HepG2 (cell line): Measurements from ENCODE around the gene ECEL1. TPM values are rescaled to one million over a fixed set of nuclear protein-coding genes. Genes with fewer than 3 reads are reported as not detected.

Experiments
- ATAC-seq: fragments of 200-7000 bp; cut with Tn5 transposase; 3 replicates; pipeline ENCODE4 v1.9.1; 2020; ENCODE audit warnings: mild to moderate bottlenecking, moderate library complexity
- BruUV-seq: library from RNA; stranded (reverse); fragments of 400-500 nt; replicated peaks from 2 replicates; lab custom pipeline; 2021; lab: Mats Ljungman, UMichigan
- CTCF ChIA-PET: fragments of 300-600 bp; formaldehyde crosslinking; extraction: SDS; loops from one replicate; lab custom pipeline; 2021; ENCODE audit warnings: low total read pairs, inconsistent platforms, low intra/inter-chr PET ratio; lab: Yijun Ruan, JAX
- POLR2A ChIA-PET: fragments of 350-600 bp; sonication (Branson Sonifier 250); formaldehyde crosslinking; loops from one replicate; lab custom pipeline; 2020; ENCODE audit warnings: antibody characterized with exemption, inconsistent platforms; lab: Yijun Ruan, JAX
- DNase-seq: peaks from one replicate; pipeline ENCODE4 v3.0.0-alpha.2; 2015; ENCODE audit warnings: low spot score
- FAIRE-seq: peaks from 3 replicates; lab custom pipeline; 2011; peaks lifted over from hg19 to GRCh38; lab: Jason Lieb, UNC
- H2AFZ ChIP-seq: one replicate; pipeline ENCODE4 v1.6.1; 2011; ENCODE audit warnings: low read length, inconsistent platforms
- H3K27ac ChIP-seq: fragments of 300-600 bp; 3 replicates; pipeline ENCODE4 v1.8.0; 2011; ENCODE audit warnings: mixed run types, mild to moderate bottlenecking, mixed read lengths, low read length, inconsistent platforms; ENCODE audit not compliant: insufficient read depth; ENCODE audit errors: extremely low read length
- H3K27me3 ChIP-seq, 2 experiments: fragments of 200-600 bp in 1 of 2; 2 replicates in 1 of 2; 3 replicates in 1 of 2; pipeline versions ENCODE4 v1.6.0 to v1.8.0; 2011; ENCODE audit warnings: low read length in 2 of 2, mild to moderate bottlenecking in 2 of 2, moderate library complexity in 2 of 2, inconsistent platforms in 1 of 2; ENCODE audit not compliant: insufficient read depth in 2 of 2, control insufficient read depth in 1 of 2
- H3K36me3 ChIP-seq, 2 experiments: fragments of 200-600 bp in 1 of 2; replicated peaks in 1 of 2; 2 replicates in 1 of 2; 3 replicates in 1 of 2; pipeline versions ENCODE4 v1.5.1 to v1.8.0; 2011; ENCODE audit warnings: low read length in 2 of 2, inconsistent platforms in 1 of 2; ENCODE audit not compliant: insufficient read depth in 2 of 2, control insufficient read depth in 1 of 2
- H3K4me1 ChIP-seq: 2 replicates; pipeline ENCODE4 v1.5.1; 2012; ENCODE audit warnings: low read length, inconsistent platforms; ENCODE audit not compliant: insufficient read depth
- H3K4me2 ChIP-seq: 2 replicates; pipeline ENCODE4 v1.6.0; 2011; ENCODE audit warnings: low read depth, low read length, inconsistent platforms
- H3K4me3 ChIP-seq, 3 experiments: fragments of 200-600 bp in 1 of 3; sonication (generic), shearing (Covaris generic) in 1 of 3; replicated peaks in 1 of 3; 2 replicates each; pipeline ENCODE4 v1.5.1; 2011 to 2016; ENCODE audit warnings: low read length in 3 of 3, inconsistent platforms in 2 of 3, low read depth in 2 of 3, mild to moderate bottlenecking in 2 of 3, control low read depth in 1 of 3, mixed read lengths in 1 of 3; ENCODE audit not compliant: insufficient read depth in 1 of 3
- H3K79me2 ChIP-seq: one replicate; pipeline ENCODE4 v1.6.1; 2011; ENCODE audit warnings: low read length, inconsistent platforms; ENCODE audit not compliant: insufficient read depth
- H3K9ac ChIP-seq: 2 replicates; pipeline ENCODE4 v1.6.0; 2011; ENCODE audit warnings: mild to moderate bottlenecking, low read depth, low read length, inconsistent platforms; ENCODE audit not compliant: insufficient read depth
- H3K9me3 ChIP-seq: 2 replicates; pipeline ENCODE4 v1.5.1; 2012; ENCODE audit warnings: mild to moderate bottlenecking, low read length
- H4K20me1 ChIP-seq: 2 replicates; pipeline ENCODE4 v1.6.0; 2011; ENCODE audit warnings: inconsistent platforms, mild to moderate bottlenecking, low read length, moderate library complexity; ENCODE audit not compliant: insufficient read depth
- ARID3A ChIP-seq: IDR thresholded peaks from 2 replicates; pipeline ENCODE4 v1.6.1; 2012; ENCODE audit warnings: low read depth, low read length, improper control_type of control experiment
- MATR3 ChIP-seq: sonication (generic); formaldehyde crosslinking; IDR thresholded peaks from 2 replicates; pipeline ENCODE4 v1.4.0; 2020; ENCODE audit warnings: missing genetic modification reagents
- MNT ChIP-seq: fragments of 450-650 bp; IDR thresholded peaks from 2 replicates; pipeline ENCODE4 v1.6.1; 2016
- NPAS2 ChIP-seq: sonication (generic); formaldehyde crosslinking; IDR thresholded peaks from 2 replicates; pipeline ENCODE4 v1.8.0; 2022; ENCODE audit warnings: mild to moderate bottlenecking, missing genetic modification reagents, borderline replicate concordance
- ZNF552 ChIP-seq: sonication (generic); formaldehyde crosslinking; IDR thresholded peaks from 2 replicates; pipeline ENCODE4 v1.9.0; 2022; ENCODE audit warnings: missing genetic modification reagents, mild to moderate bottlenecking, borderline replicate concordance
- ZNF619 ChIP-seq: sonication (generic); formaldehyde crosslinking; IDR thresholded peaks from 2 replicates; pipeline ENCODE4 v1.4.0; 2020; ENCODE audit warnings: mild to moderate bottlenecking, missing genetic modification reagents
- ZNF790 ChIP-seq: sonication (generic); formaldehyde crosslinking; IDR thresholded peaks from 2 replicates; pipeline ENCODE4 v1.8.0; 2022; ENCODE audit warnings: missing genetic modification reagents, mild to moderate bottlenecking, borderline replicate concordance
- WGBS: methylation state at CpG from one replicate; pipeline ENCODE4 v1.1.6; 2017; ENCODE audit warnings: low lambda C conversion rate; 5-methylcytosine and 5-hydroxymethylcytosine counted together
- in situ Hi-C: cut with HindIII; loops from 2 replicates; pipeline ENCODE4 v1.10.0; 2017; ENCODE audit warnings: low pct_unique_long_range_greater_than_20kb; ENCODE audit not compliant: extremely low pct_ligation_motif_present
- intact Hi-C: fragments of 100-400 bp; cut with micrococcal nuclease; formaldehyde crosslinking; loops from one replicate; pipeline ENCODE4 v1.10.0; 2022; ENCODE audit not compliant: unreplicated experiment
- polyA plus RNA-seq, 8 experiments: library from polyadenylated mRNA; depleted of rRNA in 3 of 8; stranded (reverse) in 7 of 8; unstranded in 1 of 8; fragments of >200 nt; fragmentation: Illumina TruSeq in 4 of 8; extraction: Trizol in 4 of 8; gene quantifications; 2 replicates each; pipeline versions ENCODE4 v1.2.1 to v1.2.3, GENCODE V29; 2011 to 2016; ENCODE audit warnings: low read depth in 4 of 8, missing spikeins in 1 of 8, mixed read lengths in 1 of 8; ENCODE audit not compliant: insufficient read depth in 1 of 8
- total RNA-seq, 5 experiments: library from RNA; depleted of rRNA; stranded (reverse); fragments of >200 nt; fragmentation: Illumina TruSeq; extraction: Trizol; gene quantifications; 2 replicates each; pipeline ENCODE4 v1.2.3, GENCODE V29; 2016; ENCODE audit warnings: low read depth in 1 of 5
- TF ChIP-seq, protein P1 (sequence below): sonication (generic); formaldehyde crosslinking; IDR thresholded peaks from 2 replicates; pipeline ENCODE4 v1.8.1; 2023; ENCODE audit warnings: mild to moderate bottlenecking, moderate library complexity, missing genetic modification reagents
- TF ChIP-seq, protein P2 (sequence below): sonication (generic); formaldehyde crosslinking; IDR thresholded peaks from 2 replicates; pipeline ENCODE4 v1.5.0; 2020; ENCODE audit warnings: missing genetic modification reagents, mild to moderate bottlenecking, borderline replicate concordance

Gene ECEL1
- total and polyA plus RNA-seq, 2 of the 13 experiments (the other 11 are each of a cell fraction or from before 2014, with no cell fraction given): not detected

DNA sequence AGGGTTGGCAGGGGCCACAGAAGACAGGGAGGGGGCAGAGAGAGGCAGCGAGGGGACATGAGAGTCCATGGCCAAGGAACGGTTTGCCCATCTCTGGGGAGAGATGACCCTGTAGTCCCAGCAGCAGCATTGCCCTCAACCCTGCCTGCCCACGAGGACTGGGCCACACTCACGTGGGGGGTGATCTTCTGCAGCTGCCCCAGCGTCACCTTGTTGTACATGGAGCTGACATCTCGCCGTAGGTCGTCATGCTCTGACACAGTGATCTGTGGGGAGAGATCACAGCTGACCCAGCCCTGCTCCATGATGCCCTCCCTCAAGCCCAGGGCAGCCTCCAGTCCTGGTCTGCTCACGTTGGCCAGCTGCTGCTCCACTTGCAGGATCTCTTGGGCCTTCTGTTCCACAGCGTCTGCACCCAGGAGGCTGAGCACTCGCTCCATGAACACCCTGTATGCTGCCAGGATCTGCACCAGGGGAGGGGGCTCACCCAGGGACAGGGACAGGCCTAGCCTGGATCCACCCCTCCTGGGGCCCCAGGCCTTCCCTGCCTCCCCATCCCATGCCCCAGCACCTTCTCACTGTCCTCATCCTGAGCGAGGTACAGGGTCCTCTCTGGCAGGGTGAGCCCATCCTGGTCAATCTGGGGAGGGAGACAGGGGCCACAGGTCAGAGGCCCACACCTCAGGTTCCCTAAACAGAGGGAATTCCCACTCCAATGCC, 2.8 kb downstream of the ECEL1 start:
- no TSS peak for BruUV-seq
- intact Hi-C loops: no loop called here
- Histone ChIP-seq H4K20me1 (no peaks in the 10 kb centered on the region; the same call in 1 of the 2 replicates), H3K9ac (no peak overlapping the region)
- POLR2A ChIA-PET: no interaction called here
- TF ChIP-seq MNT (peak; percentile 73), ZNF552 (CRISPR knock-in tag) (no peak), ZNF790 (CRISPR knock-in tag) (no peak), ARID3A (no peak), NPAS2 (CRISPR knock-in tag) (no peak), MATR3 (CRISPR knock-in tag) (no peak), ZNF619 (CRISPR knock-in tag) (no peak)
- TF ChIP-seq, protein P1, sequence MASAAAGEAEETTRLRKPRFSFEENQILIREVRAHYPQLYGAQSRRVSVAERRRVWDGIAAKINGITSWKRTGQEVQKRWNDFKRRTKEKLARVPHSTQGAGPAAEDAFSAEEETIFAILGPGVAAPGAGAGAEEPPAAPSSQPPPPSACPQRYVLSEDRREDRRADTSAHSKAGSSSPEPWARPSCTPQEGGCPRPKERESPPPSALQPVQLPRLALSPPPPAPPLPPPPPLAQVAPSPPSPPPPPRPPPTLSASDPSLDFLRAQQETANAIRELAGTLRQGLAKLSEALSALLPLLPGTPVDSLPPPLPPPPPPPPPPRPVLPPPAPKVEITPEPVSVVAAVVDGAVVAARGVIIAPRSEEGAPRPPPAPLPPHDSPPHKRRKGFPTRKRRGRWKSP (CRISPR knock-in tag): no peak
- TF ChIP-seq, protein P2, sequence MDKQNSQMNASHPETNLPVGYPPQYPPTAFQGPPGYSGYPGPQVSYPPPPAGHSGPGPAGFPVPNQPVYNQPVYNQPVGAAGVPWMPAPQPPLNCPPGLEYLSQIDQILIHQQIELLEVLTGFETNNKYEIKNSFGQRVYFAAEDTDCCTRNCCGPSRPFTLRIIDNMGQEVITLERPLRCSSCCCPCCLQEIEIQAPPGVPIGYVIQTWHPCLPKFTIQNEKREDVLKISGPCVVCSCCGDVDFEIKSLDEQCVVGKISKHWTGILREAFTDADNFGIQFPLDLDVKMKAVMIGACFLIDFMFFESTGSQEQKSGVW: no peak
- TF ChIP-seq, all 625 proteins: peak for 1
- Histone ChIP-seq H3K4me1 (no peaks in the 10 kb centered on the region), H3K79me2 (no peaks in the 10 kb centered on the region), H3K27ac (no peak overlapping the region), H2AFZ (no peak overlapping the region), H3K36me3 (no peaks in the 10 kb centered on the region), H3K4me3 (no peak overlapping the region), H3K9me3 (no peaks in the 10 kb centered on the region), H3K27me3 (peaks cover 28 to 88% of the 10 kb centered on the region in 2 experiments), H3K4me2 (no peak overlapping the region)
- no peak for DNase-seq
- CTCF ChIA-PET: no interaction called here
- in situ Hi-C loops: no loop called here
- FAIRE-seq: no peak
- WGBS: 17% methylated on average over 6 of the region's 12 CpGs
- no peak for ATAC-seq
